Stimulated activated CD4-positive, alpha-beta T cell treated with anti-CD3 and anti-CD28 coated beads, Interleukin-4, amount 100 ng/mL, for 24 hours (primary cell): ENCODE results near the gene LCORL.
A peak's percentile ranks its signal among the peaks of the same experiment; 100 is the strongest.

Experiments
- DNase-seq: peaks from one replicate; pipeline ENCODE4 v3.0.0-alpha.2; 2020

The LCORL gene

GRCh38 chr4:17823871-17824669 is 197.5 kb downstream of the LCORL start:
- no peak for DNase-seq

GRCh38 chr4:17817027-17817426 is 204.5 kb downstream of the LCORL start:
- DNase-seq = no peak

- no peak for DNase-seq
Measured at GRCh38 chr4:17816142-17816541, 205.4 kb downstream of the LCORL start.

GRCh38 chr4:17814140-17814539 is 207.4 kb downstream of the LCORL start:
- no peak for DNase-seq

GRCh38 chr4:17812801-17813200 is 208.8 kb downstream of the LCORL start:
- no peak for DNase-seq

- no peak for DNase-seq
Measured at GRCh38 chr4:17812125-17812524, 209.4 kb downstream of the LCORL start.

- peak; percentile 20 for DNase-seq
Measured at GRCh38 chr4:17811078-17811603, 210.4 kb downstream of the LCORL start.

GRCh38 chr4:17810260-17811077 is 211.1 kb downstream of the LCORL start, which contains the start of the genes DCAF16 and NCAPG:
TSS of gene DCAF16 (minus strand) at chr4:17810757. CDS start at chr4:17804141, 6,616 bp downstream.
TSS of gene NCAPG (plus strand) at chr4:17810979. CDS start at chr4:17811078, 99 bp downstream.
- DNase-seq = peak; percentile 100

GRCh38 chr4:17809667-17810066 is 211.9 kb downstream of the LCORL start:
- DNase-seq = no peak

GRCh38 chr4:17807446-17807845 is 214.1 kb downstream of the LCORL start:
- no peak for DNase-seq

- DNase-seq = no peak
Measured at GRCh38 chr4:17805580-17806155, 215.9 kb downstream of the LCORL start.

- no peak for DNase-seq
Measured at GRCh38 chr4:17797808-17798207, 223.7 kb downstream of the LCORL start.

- no peak for DNase-seq
Measured at GRCh38 chr4:17794730-17795129, 226.8 kb downstream of the LCORL start.
